SIG-M5 treated with dmso at 0.1 percent for 504 hours (cell line): ENCODE data around the gene PLB1.

Experiments used
- DNase-seq: peaks from one replicate; lab custom pipeline; 2025; ENCODE audit not compliant: unreplicated experiment; lab: John Stamatoyannopoulos, UW

PLB1 gene

GRCh38 chr2:28626376-28626775 is 130.5 kb downstream of the PLB1 start:
- no peak for DNase-seq

- no peak for DNase-seq
Measured at GRCh38 chr2:28626891-28627421, 131.1 kb downstream of the PLB1 start.

GRCh38 chr2:28627722-28628480 is 132.0 kb downstream of the PLB1 start:
- DNase-seq = no peak

- no peak for DNase-seq
Measured at GRCh38 chr2:28628506-28628905, 132.6 kb downstream of the PLB1 start.

- DNase-seq = no peak
Measured at GRCh38 chr2:28628987-28629386, 133.1 kb downstream of the PLB1 start.

- DNase-seq = no peak
Measured at GRCh38 chr2:28629910-28630309, 134.1 kb downstream of the PLB1 start.

GRCh38 chr2:28630341-28630740 is 134.5 kb downstream of the PLB1 start:
- no peak for DNase-seq

- no peak for DNase-seq
Measured at GRCh38 chr2:28631514-28632206, 135.8 kb downstream of the PLB1 start.

GRCh38 chr2:28632791-28633190 is 136.9 kb downstream of the PLB1 start:
- DNase-seq = no peak

GRCh38 chr2:28633204-28633603 is 137.3 kb downstream of the PLB1 start:
- DNase-seq = no peak

- DNase-seq = peak; percentile 42
Measured at GRCh38 chr2:28633746-28634145, 137.9 kb downstream of the PLB1 start.

GRCh38 chr2:28635191-28635611 is 139.3 kb downstream of the PLB1 start:
- DNase-seq = no peak

- DNase-seq = no peak
Measured at GRCh38 chr2:28636491-28636890, 140.6 kb downstream of the PLB1 start.

GRCh38 chr2:28637066-28638047 is 141.5 kb downstream of the PLB1 start:
- no peak for DNase-seq

- no peak for DNase-seq
Measured at GRCh38 chr2:28638102-28638501, 142.2 kb downstream of the PLB1 start.

- DNase-seq = no peak
Measured at GRCh38 chr2:28639092-28639691, 143.3 kb downstream of the PLB1 start.

- no peak for DNase-seq
Measured at GRCh38 chr2:28639836-28640235, 144.0 kb downstream of the PLB1 start.

- no peak for DNase-seq
Measured at GRCh38 chr2:28640260-28640907, 144.5 kb downstream of the PLB1 start.

- DNase-seq = no peak
Measured at GRCh38 chr2:28640908-28641300, 145.0 kb downstream of the PLB1 start.

- DNase-seq = no peak
Measured at GRCh38 chr2:28642796-28643195, 146.9 kb downstream of the PLB1 start.
